HG03045 (cell line): ENCODE data around the gene AKT1.
"Not testable (repeated sequence)": the region's sequence is repeated elsewhere in the genome, so short reads cannot be mapped to it uniquely, and the experiment has no call there.

Source experiments
- ATAC-seq: cut with Tn5 transposase; IDR thresholded peaks from one replicate; pipeline ENCODE4 v1.9.1; 2021; ENCODE audit warnings: mild to moderate bottlenecking, moderate library complexity; ENCODE audit not compliant: unreplicated experiment

AKT1 gene

GRCh38 chr14:104741108-104741802, 54.3 kb downstream of the AKT1 start:
- no peak for ATAC-seq

- ATAC-seq = no peak
Observed at GRCh38 chr14:104739546-104740516, 55.7 kb downstream of the AKT1 start.

GRCh38 chr14:104739026-104739425, 56.5 kb downstream of the AKT1 start:
- no peak for ATAC-seq

GRCh38 chr14:104738375-104739019, 57.1 kb downstream of the AKT1 start:
- ATAC-seq = no peak

GRCh38 chr14:104735830-104736642, 59.5 kb downstream of the AKT1 start:
- ATAC-seq = no peak

- no peak for ATAC-seq
Observed at GRCh38 chr14:104734991-104735779, 60.4 kb downstream of the AKT1 start.

- no peak for ATAC-seq
Observed at GRCh38 chr14:104734601-104734990, 61.0 kb downstream of the AKT1 start.

- ATAC-seq = no peak
Observed at GRCh38 chr14:104734051-104734587, 61.4 kb downstream of the AKT1 start.

GRCh38 chr14:104732931-104733681, 62.4 kb downstream of the AKT1 start:
- ATAC-seq = no peak

GRCh38 chr14:104732355-104732804, 63.2 kb downstream of the AKT1 start:
- ATAC-seq = no peak

- ATAC-seq = no peak
Observed at GRCh38 chr14:104731320-104732294, 63.9 kb downstream of the AKT1 start.

- ATAC-seq = no peak
Observed at GRCh38 chr14:104730487-104730886, 65.1 kb downstream of the AKT1 start.

GRCh38 chr14:104729835-104730181, 65.7 kb downstream of the AKT1 start:
- no peak for ATAC-seq

- not testable (repeated sequence) for ATAC-seq
Observed at GRCh38 chr14:104729176-104729834, 66.2 kb downstream of the AKT1 start.

- no peak for ATAC-seq
Observed at GRCh38 chr14:104728631-104729030, 66.9 kb downstream of the AKT1 start.

- no peak for ATAC-seq
Observed at GRCh38 chr14:104726600-104727451, 68.7 kb downstream of the AKT1 start.
